GDM1 (cell line): ENCODE measurements around the gene SERHL2.
"Not testable (repeated sequence)": the region's sequence is repeated elsewhere in the genome, so short reads cannot be mapped to it uniquely, and the experiment has no call there.

Experiments used
- DNase-seq: peaks from one replicate; lab custom pipeline; 2025; lab: John Stamatoyannopoulos, UW

SERHL2 gene

DNA sequence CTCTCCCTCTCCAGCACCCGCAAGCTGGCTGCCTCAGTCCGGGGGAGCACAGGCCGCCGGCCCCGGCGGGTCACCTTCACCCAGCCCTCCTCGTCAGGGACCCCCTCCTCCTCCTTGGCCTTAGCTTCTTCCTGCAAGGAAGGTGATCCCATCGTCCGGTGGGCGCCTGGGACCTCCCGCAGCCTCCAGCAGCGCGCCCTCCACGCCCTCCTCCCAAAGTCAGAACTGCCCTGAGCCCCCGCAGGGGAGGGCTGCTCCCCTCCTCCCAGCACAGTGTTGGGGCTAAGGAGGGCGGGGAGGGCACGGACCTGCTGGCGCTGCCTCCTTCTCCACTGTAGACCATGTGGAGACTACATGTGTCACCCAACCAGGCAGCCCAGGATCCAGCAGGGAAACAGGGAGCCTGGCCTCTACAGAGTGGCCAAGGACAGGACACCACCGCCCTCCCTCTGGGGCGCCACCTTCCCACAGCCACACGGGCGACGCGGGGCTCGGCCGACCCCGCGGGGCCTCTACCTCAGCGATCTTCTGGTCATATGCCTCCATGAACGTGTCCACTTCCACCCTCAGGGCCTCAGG, 22.3 kb downstream of the SERHL2 start:
- DNase-seq, result not testable (repeated sequence)

DNA sequence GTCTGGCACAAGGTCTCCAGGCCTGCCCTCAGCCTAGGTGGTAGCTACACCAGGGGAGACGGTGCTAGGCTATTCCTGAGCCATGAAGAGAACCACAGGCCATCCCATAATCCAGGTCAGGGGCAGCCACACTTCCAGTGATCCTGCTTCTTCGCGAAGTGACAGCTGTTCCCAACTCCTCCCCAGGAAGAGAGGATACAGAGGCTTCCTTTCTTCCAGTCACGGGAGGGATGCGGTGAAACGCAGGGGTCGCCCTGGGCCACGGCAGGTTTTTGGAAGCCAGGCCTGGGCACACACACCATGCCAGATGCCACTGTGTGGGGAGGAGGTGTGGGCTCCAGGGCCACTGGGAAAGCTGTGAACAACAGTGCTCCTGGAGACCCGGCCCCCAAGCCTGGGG, 23.4 kb downstream of the SERHL2 start:
- not testable (repeated sequence) for DNase-seq

GRCh38 chr22:42577623-42578240, 24.0 kb downstream of the SERHL2 start:
- DNase-seq, result no peak

DNA sequence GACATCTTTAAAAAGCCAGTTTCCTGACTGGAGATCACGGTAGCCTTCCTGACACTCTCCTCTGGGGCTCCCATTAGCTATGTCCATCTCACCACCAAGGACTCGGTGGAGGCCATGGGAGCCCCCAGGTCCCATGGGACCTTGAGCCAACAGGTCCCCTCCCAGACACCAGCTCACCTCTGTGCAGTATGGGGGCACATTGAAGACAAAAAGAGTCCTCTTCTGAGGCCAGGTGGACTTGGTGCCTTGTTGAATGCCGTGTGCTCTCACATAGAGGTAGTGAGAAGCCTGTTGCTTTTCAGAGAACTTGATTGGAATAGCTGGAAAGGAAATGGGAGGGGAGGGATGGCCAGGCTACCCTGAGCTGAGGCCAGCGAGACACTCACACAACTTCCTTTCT, 26.3 kb downstream of the SERHL2 start:
- DNase-seq, result not testable (repeated sequence)

- not testable (repeated sequence) for DNase-seq
Observed at GRCh38 chr22:42581194-42581761, 27.5 kb downstream of the SERHL2 start.

DNA sequence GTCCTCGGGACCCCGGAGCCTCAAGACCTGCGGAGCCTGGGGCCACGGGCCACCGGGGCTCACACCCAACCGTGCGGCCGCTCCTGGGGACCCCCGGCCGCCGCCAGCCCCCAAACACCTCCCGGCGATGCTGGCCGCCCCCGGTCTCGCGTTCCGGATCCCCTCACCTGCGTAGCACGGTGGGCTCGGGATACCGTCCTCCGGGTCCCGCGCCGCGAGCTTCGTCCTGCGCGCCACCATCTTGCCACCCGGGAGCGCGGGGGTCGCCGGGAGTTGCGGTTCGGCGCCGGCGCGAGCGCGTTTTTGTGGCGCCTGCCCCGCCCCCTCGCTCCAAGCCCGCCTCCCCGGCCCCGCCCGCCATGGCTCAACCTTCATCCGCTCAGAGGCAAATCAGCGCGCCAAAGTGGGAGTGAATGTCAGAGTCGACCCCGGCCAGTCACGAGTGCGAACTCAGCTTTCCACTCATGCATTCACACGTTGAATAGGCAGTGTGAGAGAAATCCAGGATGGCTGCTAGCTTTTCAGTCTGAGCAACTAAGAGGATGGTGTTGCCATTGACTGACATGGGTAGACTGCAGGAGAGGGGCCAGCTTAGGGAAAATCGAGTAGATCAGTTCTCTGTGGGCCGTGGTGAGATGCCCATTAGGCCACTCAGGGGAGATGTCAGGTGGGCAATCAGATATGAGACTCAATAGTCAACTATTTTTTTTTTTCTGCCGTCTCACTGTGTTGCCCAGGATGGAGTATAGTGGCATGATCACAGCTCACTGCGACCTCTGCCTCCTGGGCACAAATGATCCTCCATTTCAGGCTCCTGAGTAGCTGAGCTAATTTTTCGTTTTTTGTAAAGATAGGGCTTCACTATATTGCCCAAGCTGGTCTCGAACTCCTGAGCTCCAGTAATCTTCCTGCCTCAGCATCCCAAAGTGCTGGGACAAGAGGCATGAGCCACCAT, 28.3 kb downstream of the SERHL2 start:
- DNase-seq, result peak; percentile 70

- no peak for DNase-seq
Observed at GRCh38 chr22:42582987-42583386, 29.2 kb downstream of the SERHL2 start.

- no peak for DNase-seq
Observed at GRCh38 chr22:42584364-42584940, 30.7 kb downstream of the SERHL2 start.

DNA sequence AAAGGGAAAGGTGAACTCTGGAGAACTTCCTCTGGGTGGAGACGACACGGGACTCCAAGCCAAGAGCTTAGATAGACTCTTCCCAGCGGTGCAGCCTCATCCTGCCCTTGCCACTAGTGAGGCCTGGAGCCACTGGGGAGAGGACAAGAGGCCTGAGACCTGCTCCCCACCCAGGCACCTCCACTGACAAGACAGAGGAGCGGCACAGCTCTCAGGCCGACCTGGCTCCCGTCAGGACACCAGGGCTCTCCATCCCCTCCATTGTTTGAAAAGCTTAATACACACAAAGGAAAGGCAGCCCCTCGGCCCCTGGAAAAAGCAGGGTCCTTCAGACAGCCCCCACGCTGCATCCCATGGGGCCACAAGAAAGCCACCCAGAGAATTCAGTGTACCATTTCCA, 31.3 kb downstream of the SERHL2 start:
- DNase-seq, result no peak

GRCh38 chr22:42586381-42586780, 32.6 kb downstream of the SERHL2 start:
- DNase-seq, result no peak

DNA sequence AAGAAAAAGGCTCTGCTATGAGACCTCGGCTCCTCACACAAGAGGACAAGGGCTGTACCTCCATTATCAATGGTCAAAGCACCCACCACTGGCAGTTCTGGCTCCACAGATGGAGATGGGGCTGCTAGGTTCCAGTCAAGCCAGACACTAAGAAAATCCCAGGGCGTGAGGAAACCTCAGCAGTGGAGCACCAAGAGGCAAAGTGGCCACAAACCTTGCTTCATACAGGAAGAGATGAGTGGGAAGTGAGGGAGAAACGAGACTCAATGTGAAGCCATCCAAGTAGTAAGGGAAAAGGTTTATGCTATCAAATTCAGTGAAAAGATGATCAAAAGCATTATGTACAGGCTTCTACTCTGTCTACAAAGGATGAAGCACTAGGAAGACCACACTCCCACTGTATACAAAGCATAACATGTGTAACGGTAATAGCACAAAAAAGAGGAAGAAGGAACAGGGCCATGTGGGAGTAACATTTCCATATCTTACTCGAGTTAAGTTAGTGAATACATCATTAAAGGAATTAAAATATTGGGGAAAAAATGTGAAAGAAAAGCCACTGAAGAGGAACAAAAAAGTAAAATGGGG, 33.9 kb downstream of the SERHL2 start:
- no peak for DNase-seq

DNA sequence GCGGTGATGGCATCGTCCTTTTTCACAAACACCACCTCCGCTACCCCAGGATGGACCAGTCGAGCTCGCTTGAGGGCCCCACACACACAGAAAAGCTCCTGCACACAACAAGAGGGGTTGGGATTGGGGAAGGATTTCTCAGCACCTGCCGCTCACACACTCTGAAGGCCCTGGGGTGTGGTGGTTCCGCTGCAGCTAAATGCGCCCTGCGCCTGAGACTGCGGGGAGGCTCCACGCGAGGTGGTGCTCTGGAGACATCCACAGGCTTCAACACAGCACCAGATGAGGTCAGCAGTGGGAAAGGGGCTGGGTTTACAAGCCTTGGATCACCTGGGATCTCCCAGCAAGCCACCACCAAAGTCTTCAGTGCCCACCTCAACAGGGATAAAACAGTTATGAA, 38.2 kb downstream of the SERHL2 start:
- DNase-seq, result no peak

- no peak for DNase-seq
Observed at GRCh38 chr22:42595434-42595833, 41.7 kb downstream of the SERHL2 start.

DNA sequence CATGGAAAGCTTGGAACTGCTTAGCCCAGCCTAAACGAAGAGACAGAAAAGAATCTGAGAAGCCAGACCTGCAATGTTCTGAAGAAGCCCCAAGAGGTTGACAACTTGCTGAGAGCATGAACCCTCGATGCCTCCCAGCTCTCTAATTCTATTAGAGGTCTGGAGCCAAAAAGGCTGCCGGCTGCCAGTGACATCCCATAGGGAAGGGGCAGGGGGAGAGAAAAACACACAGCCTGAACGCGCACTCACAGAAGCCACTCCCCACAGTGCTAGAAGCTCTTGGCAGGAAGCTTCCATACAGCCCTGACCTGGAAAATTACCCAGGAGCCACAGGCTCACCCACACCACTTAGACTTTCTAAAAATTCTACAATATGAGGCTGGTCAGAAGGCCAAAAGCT, 42.6 kb downstream of the SERHL2 start:
- no peak for DNase-seq

DNA sequence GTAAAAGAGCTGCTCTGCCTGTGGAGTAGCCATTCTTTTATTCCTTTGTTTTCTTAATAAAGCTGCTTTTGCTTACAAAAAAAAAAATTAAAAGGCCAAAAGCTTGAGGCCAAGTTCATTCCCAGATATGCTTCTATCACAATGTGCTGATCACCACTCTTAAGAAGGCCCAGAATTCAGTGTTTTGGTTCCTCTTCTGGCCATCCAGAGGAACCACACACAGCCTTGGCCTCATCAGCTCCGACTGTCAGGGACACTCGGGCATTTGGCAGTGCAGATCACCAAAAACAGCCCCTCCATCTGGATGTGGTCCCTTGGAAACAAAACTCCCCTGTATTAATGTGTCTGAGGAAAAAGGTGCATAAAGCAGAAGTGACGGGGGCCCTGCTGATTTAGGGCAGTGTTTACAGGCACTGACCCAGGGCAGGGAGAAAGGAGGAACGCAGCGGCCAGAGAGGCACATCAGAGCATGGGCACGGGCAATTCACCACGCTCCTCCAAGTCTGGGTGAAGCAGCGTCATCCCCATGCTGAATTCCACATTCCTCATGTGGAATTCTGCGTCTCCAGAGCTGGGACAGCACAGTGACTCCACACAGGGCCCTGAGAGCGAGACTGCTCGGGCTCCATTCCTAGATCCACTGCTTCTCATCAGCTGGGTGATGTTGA, 43.2 kb downstream of the SERHL2 start:
- no peak for DNase-seq

GRCh38 chr22:42601879-42602465, 48.2 kb downstream of the SERHL2 start:
- no peak for DNase-seq

GRCh38 chr22:42602470-42602869, 48.7 kb downstream of the SERHL2 start:
- DNase-seq, result no peak

GRCh38 chr22:42603427-42603826, 49.7 kb downstream of the SERHL2 start:
- DNase-seq, result no peak

- no peak for DNase-seq
Observed at GRCh38 chr22:42604403-42604802, 50.6 kb downstream of the SERHL2 start.

DNA sequence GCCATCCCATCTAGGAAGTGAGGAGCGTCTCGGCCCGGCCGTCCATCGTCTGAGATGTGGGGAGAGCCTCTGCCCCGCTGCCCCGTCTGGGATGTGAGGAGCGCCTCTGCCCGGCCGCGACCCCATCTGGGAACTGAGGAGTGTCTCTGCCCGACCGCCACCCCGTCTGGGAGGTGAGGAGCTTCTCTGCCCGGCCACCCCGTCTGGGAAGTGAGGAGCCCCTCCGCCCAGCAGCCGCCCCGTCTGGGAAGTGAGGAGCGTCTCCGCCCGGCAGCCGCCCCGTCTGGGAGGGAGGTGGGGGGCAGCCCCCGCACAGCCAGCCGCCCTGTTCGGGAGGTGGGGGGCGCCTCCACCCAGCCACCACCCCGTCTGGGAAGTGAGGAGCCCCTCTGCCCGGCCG, 53.9 kb downstream of the SERHL2 start:
- not testable (repeated sequence) for DNase-seq
